HEK293T (cell line): ENCODE data around the gene APOO.

Experiments
- CTCF ChIA-PET: fragments of 350-600 bp; formaldehyde crosslinking; extraction: SDS; loops from one replicate; lab custom pipeline; 2021; ENCODE audit warnings: antibody characterized with exemption, inconsistent platforms; lab: Yijun Ruan, JAX
- POLR2A ChIA-PET: fragments of 350-600 bp; formaldehyde crosslinking; extraction: SDS; loops from one replicate; lab custom pipeline; 2020; ENCODE audit warnings: antibody characterized with exemption, inconsistent platforms; lab: Yijun Ruan, JAX
- DNase-seq: peaks from one replicate; pipeline ENCODE4 v3.0.0; 2012; ENCODE audit warnings: mixed read lengths; ENCODE audit errors: extremely low spot score
- ARNT ChIP-seq: fragments of 450-650 bp; IDR thresholded peaks from 2 replicates; pipeline ENCODE4 v1.6.1; 2017; ENCODE audit warnings: mild to moderate bottlenecking
- BHLHE40 ChIP-seq: fragments of 450-650 bp; IDR thresholded peaks from 2 replicates; pipeline ENCODE4 v1.6.1; 2016; ENCODE audit warnings: mild to moderate bottlenecking, moderate library complexity, borderline replicate concordance
- CTBP1 ChIP-seq: fragments of 450-650 bp; IDR thresholded peaks from 2 replicates; pipeline ENCODE4 v1.6.1; 2016; ENCODE audit warnings: borderline replicate concordance
- ELF4 ChIP-seq: fragments of 450-650 bp; IDR thresholded peaks from 2 replicates; pipeline ENCODE4 v1.6.1; 2017; ENCODE audit warnings: antibody characterized with exemption
- FOXA1 ChIP-seq: fragments of 450-650 bp; IDR thresholded peaks from 2 replicates; pipeline ENCODE4 v1.6.1; 2016; ENCODE audit warnings: mild to moderate bottlenecking
- FOXK2 ChIP-seq: fragments of 450-650 bp; IDR thresholded peaks from 2 replicates; pipeline ENCODE4 v1.6.1; 2016; ENCODE audit warnings: mild to moderate bottlenecking
- FOXM1 ChIP-seq: fragments of 450-650 bp; IDR thresholded peaks from 2 replicates; pipeline ENCODE4 v1.6.1; 2017; ENCODE audit warnings: mild to moderate bottlenecking, borderline replicate concordance
- HDGF ChIP-seq: fragments of 450-650 bp; IDR thresholded peaks from 2 replicates; pipeline ENCODE4 v1.6.1; 2017; ENCODE audit warnings: antibody characterized with exemption, borderline replicate concordance
- L3MBTL2 ChIP-seq: fragments of 450-650 bp; conservative IDR thresholded peaks from 2 replicates; pipeline ENCODE4 v1.6.1; 2016; ENCODE audit warnings: mild to moderate bottlenecking
- LEF1 ChIP-seq: fragments of 450-650 bp; IDR thresholded peaks from 2 replicates; pipeline ENCODE4 v1.6.1; 2017; ENCODE audit warnings: mild to moderate bottlenecking, borderline replicate concordance
- NFRKB ChIP-seq: fragments of 450-650 bp; IDR thresholded peaks from 2 replicates; pipeline ENCODE4 v1.6.1; 2016; ENCODE audit warnings: mild to moderate bottlenecking, moderate library complexity
- PKNOX1 ChIP-seq: fragments of 450-650 bp; IDR thresholded peaks from 2 replicates; pipeline ENCODE4 v1.6.1; 2016
- SP1 ChIP-seq: fragments of 450-650 bp; IDR thresholded peaks from 2 replicates; pipeline ENCODE4 v1.6.1; 2017
- SUZ12 ChIP-seq: fragments of 450-650 bp; IDR thresholded peaks from 2 replicates; pipeline ENCODE4 v1.6.1; 2016; ENCODE audit warnings: mild to moderate bottlenecking
- TARDBP ChIP-seq: fragments of 450-650 bp; IDR thresholded peaks from 2 replicates; pipeline ENCODE4 v1.6.1; 2016
- ZNF384 ChIP-seq: fragments of 450-650 bp; IDR thresholded peaks from 2 replicates; pipeline ENCODE4 v1.6.1; 2016

Gene APOO

GRCh38 chrX:23952391-23952790 lies 44.7 kb upstream of the APOO start:
- CTCF ChIA-PET = interaction anchor here (1.0 kb wide), 1 partner anchor 50 kb away, joined by 4 read pairs; no protein-coding TSS in a partner anchor

GRCh38 chrX:23945206-23945605 lies 37.5 kb upstream of the APOO start:
- ChIA-PET CTCF (interaction anchor here (1.1 kb wide), 1 partner anchor 19 kb away, joined by 3 read pairs; no protein-coding TSS in a partner anchor), POLR2A (interaction anchor here (1.4 to 1.6 kb wide), 2 partner anchors 9 to 109 kb away, joined by 3 to 4 read pairs; partner anchors contain the start of gene EIF2S3)
- TF ChIP-seq TARDBP (no peak), FOXM1 (no peak), ELF4 (0 out of 2 replicates have a peak, but pooled peaks have one; percentile 11)
- no peak for DNase-seq

More at GRCh38 chrX:23952391-23952790, 44.7 kb upstream of the APOO start:
- TF ChIP-seq ELF4 = no peak
- TF ChIP-seq CTBP1 = no peak
- TF ChIP-seq FOXM1 = no peak
- no peak for TF ChIP-seq LEF1
- TF ChIP-seq ARNT = no peak
- no peak for TF ChIP-seq SP1
- no peak for TF ChIP-seq NFRKB
- no peak for TF ChIP-seq SUZ12
- POLR2A ChIA-PET = interaction anchor here (0.7 to 1.1 kb wide), 2 partner anchors 56 to 73 kb away, joined by 3 to 4 read pairs; no protein-coding TSS in a partner anchor
- DNase-seq = no peak

- no peak for DNase-seq
- TF ChIP-seq ARNT (no peak), ZNF384 (peak; percentile 68; the same call in 1 of the 2 replicates), FOXM1 (0 out of 2 replicates have a peak, but pooled peaks have one; percentile 11), ELF4 (no peak), CTBP1 (peak; percentile 94), PKNOX1 (peak; percentile 91)
- CTCF ChIA-PET = no interaction called here
- POLR2A ChIA-PET = interaction anchor here (1.2 to 1.4 kb wide), 2 partner anchors 10 to 15 kb away, joined by 3 to 4 read pairs; no protein-coding TSS in a partner anchor
Measured at GRCh38 chrX:23944234-23944633, 36.5 kb upstream of the APOO start.

GRCh38 chrX:23939203-23939602 lies 31.5 kb upstream of the APOO start:
- CTCF ChIA-PET = no interaction called here
- POLR2A ChIA-PET = no interaction called here
- no peak for TF ChIP-seq HDGF
- TF ChIP-seq LEF1 = no peak
- no peak for TF ChIP-seq BHLHE40
- no peak for TF ChIP-seq L3MBTL2
- TF ChIP-seq SP1 = no peak
- TF ChIP-seq ELF4 = no peak
- no peak for TF ChIP-seq CTBP1
- no peak for TF ChIP-seq ZNF384
- TF ChIP-seq FOXM1 = no peak
- DNase-seq = no peak

- CTCF ChIA-PET = interaction anchor here (0.6 to 1.0 kb wide), 2 partner anchors 12 to 83 kb away, joined by 3 to 5 read pairs; no protein-coding TSS in a partner anchor
- POLR2A ChIA-PET = no interaction called here
- TF ChIP-seq SUZ12 (no peak), ELF4 (no peak), L3MBTL2 (no peak), LEF1 (no peak), PKNOX1 (no peak), CTBP1 (no peak), FOXM1 (no peak), SP1 (no peak), ZNF384 (no peak), NFRKB (no peak), BHLHE40 (no peak), TARDBP (no peak), FOXA1 (no peak), FOXK2 (no peak)
- no peak for DNase-seq
Measured at GRCh38 chrX:23938690-23939089, 31.0 kb upstream of the APOO start.

GRCh38 chrX:23937100-23937499 lies 29.4 kb upstream of the APOO start:
- ChIA-PET POLR2A (no interaction called here), CTCF (no interaction called here)
- TF ChIP-seq PKNOX1 = 0 out of 2 replicates have a peak, but pooled peaks have one; percentile 21
- TF ChIP-seq NFRKB = no peak
- DNase-seq = peak; percentile 34

- ChIA-PET POLR2A (no interaction called here), CTCF (no interaction called here)
- DNase-seq = no peak
- TF ChIP-seq SUZ12 = no peak
- TF ChIP-seq FOXM1 = no peak
- no peak for TF ChIP-seq BHLHE40
- TF ChIP-seq SP1 = no peak
- TF ChIP-seq HDGF = no peak
- TF ChIP-seq TARDBP = no peak
- no peak for TF ChIP-seq LEF1
- TF ChIP-seq L3MBTL2 = no peak
- TF ChIP-seq FOXA1 = no peak
- no peak for TF ChIP-seq CTBP1
Measured at GRCh38 chrX:23936180-23936579, 28.4 kb upstream of the APOO start.
